GM18519 (cell line): ENCODE results near the gene FSTL4.
"Not testable (repeated sequence)": the region's sequence is repeated elsewhere in the genome, so short reads cannot be mapped to it uniquely, and the experiment has no call there.

Experiments
- ATAC-seq: cut with Tn5 transposase; IDR thresholded peaks from one replicate; pipeline ENCODE4 v1.9.1; 2021; ENCODE audit warnings: mild to moderate bottlenecking, moderate library complexity; ENCODE audit not compliant: unreplicated experiment, low FRiP score

Gene FSTL4

DNA sequence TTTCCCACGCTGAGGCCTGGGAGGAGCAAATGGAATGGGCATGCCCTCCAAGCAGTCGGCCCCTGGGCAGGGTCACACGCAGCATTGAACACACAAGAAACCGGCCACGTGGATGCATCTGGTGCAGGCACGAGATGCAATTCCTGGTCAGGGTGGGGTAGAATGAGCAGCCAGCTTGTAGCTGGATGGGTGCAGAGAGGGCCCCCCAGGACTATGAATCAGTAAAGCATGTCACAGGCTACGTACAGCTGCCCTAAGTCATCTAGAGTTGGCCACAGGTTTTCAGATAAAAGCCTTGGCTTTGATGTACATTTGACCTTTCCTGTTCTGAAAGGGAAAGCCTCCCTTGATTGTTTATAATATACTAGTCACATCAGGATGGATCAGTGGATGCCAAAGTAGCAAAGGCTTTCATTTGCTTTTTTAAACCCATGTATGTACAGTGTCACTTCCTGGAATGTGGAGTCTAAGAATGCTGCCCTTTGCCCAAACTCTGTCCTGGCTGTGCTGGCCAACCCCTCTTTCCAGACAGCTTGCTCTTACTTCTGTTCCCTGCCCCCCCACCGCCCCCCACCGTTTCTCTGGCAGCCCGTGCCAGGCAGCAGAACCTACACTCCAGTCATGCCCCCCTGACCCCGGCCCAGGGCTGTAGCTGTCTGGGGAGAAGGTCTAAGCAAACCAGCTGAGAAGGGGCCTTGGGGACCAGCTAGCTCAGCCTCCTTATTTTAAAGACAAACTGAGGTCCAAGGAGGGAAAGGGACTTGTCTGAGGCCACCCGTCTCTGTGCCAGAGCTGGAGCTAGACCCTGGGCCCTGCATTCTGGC is 391.3 kb downstream of the FSTL4 start:
- ATAC-seq = no peak

DNA sequence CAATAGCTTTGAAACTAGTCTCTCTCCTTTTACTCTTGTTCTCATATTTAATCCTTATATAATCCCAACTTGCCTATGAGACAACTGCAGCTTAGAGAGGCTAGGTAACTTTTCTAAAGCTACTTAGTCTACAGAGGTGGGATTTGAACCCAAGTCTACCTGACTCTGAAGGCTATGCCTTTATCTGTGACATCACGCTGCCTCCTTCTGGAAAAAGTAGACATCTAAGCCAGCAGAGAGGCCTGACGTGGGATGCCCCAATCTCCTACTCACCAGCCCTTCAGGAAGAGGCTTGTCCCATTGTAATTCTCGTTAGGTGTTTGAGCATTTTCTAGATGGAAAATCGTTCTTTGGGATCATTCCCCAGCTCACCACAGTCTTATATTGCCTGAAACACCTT is 393.0 kb downstream of the FSTL4 start:
- ATAC-seq = no peak

DNA sequence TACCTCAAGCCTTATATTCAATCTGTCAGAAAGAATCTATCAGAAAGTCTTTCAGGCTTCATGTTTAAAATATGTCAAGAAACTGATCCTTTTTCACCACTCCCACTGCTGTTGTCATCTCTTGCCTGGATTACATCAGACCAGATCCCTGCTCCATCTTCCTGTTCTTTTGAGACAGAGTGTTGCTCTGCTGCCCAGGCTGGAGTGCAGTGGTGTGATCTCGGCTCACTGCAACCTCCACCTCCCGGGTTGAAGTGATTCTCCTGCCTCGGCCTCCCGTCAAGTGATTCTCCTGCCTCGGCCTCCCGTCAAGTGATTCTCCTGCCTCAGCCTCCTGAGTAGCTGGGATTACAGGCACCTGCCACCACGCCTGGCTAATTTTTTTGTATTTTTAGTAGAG is 396.2 kb downstream of the FSTL4 start:
- not testable (repeated sequence) for ATAC-seq

DNA sequence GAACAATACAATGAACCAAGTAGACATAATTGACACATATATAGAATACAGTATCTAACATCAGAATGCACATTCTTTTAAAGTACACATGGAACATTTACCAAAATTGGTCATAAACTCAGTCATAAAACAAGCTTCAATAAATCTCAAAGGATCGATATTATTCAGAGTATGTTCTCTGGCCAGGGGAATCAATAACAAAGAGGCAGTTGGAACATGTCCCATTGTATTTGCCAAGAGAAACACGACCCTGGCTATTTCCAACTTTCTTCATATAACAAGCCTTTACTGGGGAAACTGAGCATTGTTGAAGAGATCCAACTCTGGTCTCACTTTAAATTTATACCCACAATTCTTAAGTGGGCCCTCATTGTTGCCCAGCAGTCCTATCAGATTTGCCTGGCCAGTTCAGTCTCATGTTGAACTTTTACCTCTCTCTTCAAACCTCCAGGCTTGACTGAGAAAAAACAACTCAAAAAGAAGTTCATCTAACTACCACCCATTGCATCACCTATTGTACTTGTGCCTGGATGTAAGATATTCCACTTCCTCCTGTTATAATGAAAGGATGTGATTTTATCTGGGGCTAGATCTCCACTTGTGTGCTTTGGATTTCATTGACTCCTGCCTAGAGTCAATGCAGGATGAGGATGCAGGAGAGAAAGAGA is 398.1 kb downstream of the FSTL4 start:
- ATAC-seq = no peak

- ATAC-seq = no peak
These were observed 406.7 kb downstream of the FSTL4 start for GRCh38 chr5:133205649-133206048.

DNA sequence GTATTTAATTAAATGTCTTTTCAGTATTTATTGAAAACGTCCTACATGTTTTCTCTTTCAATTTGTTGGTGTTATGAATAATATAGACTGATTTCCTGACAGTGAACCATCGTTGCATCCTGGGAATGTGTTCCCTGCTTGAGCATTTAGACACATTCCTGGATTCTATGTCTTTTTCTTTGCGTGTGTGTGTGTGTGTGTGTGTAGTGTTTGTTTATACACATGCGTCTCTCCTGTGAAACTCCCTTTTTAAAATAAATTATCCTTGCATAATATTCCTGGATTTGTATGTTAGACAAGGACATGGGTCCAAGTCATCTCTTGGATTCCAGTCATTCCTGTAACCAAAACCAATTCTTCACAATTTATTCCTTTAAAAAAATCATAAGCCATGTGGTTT is 407.1 kb downstream of the FSTL4 start:
- no peak for ATAC-seq

DNA sequence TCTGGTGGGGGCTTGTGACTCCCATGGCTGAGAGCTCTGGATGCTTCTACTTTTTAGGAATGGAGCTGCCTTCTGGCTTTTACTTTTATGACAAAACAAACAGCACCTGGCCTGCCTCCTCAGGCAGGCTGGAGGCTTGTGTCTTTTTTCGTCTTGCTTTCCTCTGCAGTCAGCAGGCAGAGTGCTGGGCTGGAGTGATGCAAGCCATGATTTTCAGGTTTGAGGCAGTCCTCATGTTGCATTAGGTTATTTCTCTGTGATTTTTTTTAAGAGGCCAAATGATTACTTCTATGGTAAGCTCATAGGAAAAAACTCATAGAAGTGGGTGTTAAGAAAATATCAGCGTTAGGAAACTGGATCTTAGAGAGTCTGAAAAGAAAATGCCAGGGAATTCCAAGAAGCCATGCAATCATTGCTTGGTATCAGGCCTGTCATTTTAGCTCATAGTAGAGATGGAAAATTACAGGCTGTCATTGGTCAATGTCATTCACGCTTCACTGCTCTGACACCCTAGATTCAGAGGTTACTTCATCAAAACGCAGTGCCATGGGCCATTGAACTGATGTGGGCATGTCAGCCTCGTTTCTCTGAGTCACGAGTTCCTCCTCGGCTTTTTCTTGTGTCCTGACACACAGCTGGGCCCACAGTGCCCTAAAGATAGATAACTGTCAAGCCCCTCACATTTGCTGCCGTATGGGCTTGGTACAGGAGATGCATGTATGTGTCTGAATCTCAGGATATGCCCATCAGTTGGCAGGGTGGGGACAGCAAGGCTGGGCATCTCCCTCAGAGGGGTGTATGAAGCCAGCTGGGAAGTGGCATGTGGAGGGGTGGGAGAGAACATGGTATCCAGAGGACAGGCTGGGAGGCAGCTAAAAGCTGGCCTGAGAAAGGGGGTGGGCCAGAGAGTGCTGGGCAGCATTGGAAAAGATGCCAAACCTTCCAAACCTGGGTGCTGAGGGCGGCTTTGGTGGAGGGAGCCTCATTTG is 408.7 kb downstream of the FSTL4 start:
- ATAC-seq = no peak

- ATAC-seq = no peak
These were observed 410.2 kb downstream of the FSTL4 start for GRCh38 chr5:133202066-133202665.

DNA sequence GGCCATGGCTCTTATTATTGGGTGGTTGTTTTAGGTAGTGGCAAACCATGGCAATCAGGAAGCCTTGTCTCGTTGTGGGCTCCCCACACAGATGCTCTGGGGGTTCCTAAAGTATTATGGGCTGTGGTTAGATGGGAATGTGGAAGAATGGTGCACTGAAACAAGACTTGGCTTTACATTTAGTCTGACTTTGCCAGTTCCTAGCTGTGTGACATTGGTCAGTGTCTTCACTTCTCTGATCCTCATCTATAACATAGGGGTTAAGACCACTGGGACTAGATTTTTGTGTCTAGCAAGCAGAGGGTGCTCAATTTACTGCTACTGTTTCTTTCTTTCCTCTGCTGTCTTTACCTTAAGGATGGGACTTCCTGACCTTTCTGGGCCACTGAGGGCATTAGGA is 411.0 kb downstream of the FSTL4 start:
- ATAC-seq = no peak

DNA sequence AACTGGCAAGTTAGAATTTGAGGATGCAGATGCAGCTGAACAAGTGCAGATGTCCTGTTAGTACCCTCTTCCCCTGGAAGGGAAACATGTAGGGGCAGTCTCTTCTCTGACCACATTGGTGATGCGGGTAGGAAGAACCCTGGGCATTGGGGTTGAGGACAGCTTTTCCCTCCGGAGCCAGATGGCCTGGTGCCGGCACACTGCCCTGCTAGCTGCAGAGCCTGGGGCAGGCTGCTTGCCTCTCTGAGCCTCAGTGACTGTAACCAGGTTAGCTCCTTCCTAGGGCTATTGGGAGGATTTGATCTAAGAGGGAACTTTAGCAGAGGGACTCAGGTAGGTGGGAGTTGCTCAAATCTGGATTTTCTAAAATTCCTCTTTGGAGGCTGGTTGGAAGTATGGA is 412.1 kb downstream of the FSTL4 start:
- ATAC-seq = no peak

- no peak for ATAC-seq
These were observed 412.7 kb downstream of the FSTL4 start for GRCh38 chr5:133199417-133200178.

GRCh38 chr5:133198511-133198910 is 413.8 kb downstream of the FSTL4 start:
- no peak for ATAC-seq

DNA sequence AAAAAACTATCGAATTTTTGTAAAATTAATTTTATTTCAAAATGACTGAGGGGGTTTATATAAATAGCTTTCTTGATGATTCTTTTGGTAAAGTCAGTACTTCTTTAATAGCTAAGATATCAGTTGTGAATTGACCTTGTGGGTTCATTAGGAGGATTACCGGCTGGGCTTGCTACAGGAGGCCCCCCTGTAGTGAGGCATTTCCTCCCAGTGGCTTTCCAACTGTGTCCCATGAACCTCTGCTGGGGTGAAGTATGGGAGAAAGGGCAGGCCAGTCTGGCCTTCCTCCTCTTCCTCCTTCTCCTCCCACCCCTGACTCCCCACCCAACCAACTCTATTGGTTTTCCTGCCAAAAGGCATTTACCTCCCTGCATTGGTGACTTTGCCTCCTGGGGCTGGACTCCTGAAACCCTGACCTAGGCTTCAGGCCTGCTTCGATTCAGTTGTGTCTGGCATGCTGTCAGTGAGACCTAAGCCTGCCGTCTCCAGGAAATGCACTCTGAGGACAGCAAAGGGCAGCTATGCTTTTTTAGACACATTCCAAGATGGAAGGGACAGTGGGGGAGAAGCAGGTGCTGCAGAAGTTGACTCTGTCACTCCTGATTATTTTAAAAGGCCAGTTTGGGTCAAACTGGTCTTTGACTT is 415.8 kb downstream of the FSTL4 start:
- ATAC-seq = no peak

- no peak for ATAC-seq
These were observed 417.1 kb downstream of the FSTL4 start for GRCh38 chr5:133195250-133195649.

GRCh38 chr5:133193794-133194193 is 418.5 kb downstream of the FSTL4 start:
- ATAC-seq = no peak

- no peak for ATAC-seq
These were observed 419.6 kb downstream of the FSTL4 start for GRCh38 chr5:133192716-133193115.

DNA sequence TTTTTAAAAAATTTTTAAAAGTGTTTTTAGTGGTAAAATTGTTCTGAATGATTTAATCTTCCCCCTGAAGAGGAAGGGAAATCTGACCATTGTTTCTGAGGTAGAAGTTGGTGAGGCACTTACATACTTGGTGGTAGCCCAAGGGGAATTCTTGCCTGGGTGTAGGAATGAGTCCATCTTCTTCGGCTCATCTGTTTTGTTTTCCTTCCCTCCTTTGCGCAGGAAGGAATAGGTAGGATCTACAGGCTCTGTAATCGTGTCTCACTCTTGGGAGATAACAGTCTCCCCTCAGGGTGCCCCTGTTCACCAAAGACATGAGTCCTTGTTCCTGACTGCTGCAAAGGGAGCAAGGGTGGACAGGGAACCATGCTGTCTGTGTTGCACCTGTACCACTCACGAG is 422.5 kb downstream of the FSTL4 start:
- ATAC-seq = no peak

GRCh38 chr5:133179405-133179804 is 432.9 kb downstream of the FSTL4 start:
- no peak for ATAC-seq

- not testable (repeated sequence) for ATAC-seq
These were observed 441.5 kb downstream of the FSTL4 start for GRCh38 chr5:133170756-133171387.
